GM19351 (cell line): ENCODE results near the gene UTP11.
"Not testable (repeated sequence)": the region's sequence is repeated elsewhere in the genome, so short reads cannot be mapped to it uniquely, and the experiment has no call there.

Experiments used
- ATAC-seq: cut with Tn5 transposase; IDR thresholded peaks from one replicate; pipeline ENCODE4 v1.9.1; 2021; ENCODE audit warnings: mild to moderate bottlenecking, moderate library complexity; ENCODE audit not compliant: unreplicated experiment

Gene UTP11

GRCh38 chr1:38027201-38028104, 14.9 kb downstream of the UTP11 start:
- no peak for ATAC-seq

GRCh38 chr1:38028105-38028591, 15.6 kb downstream of the UTP11 start:
- peak; percentile 69 for ATAC-seq

- no peak for ATAC-seq
These were observed 16.1 kb downstream of the UTP11 start for GRCh38 chr1:38028671-38029070.

- no peak for ATAC-seq
These were observed 16.6 kb downstream of the UTP11 start for GRCh38 chr1:38029081-38029681.

GRCh38 chr1:38029685-38030511, 17.4 kb downstream of the UTP11 start:
- no peak for ATAC-seq

- ATAC-seq = no peak
These were observed 18.3 kb downstream of the UTP11 start for GRCh38 chr1:38030596-38031512.

GRCh38 chr1:38031513-38031866, 19.0 kb downstream of the UTP11 start:
- no peak for ATAC-seq

- ATAC-seq = not testable (repeated sequence)
These were observed 20.5 kb downstream of the UTP11 start for GRCh38 chr1:38032992-38033391.

GRCh38 chr1:38034871-38035270, 22.3 kb downstream of the UTP11 start:
- ATAC-seq = no peak

- no peak for ATAC-seq
These were observed 24.8 kb downstream of the UTP11 start for GRCh38 chr1:38037221-38037939.

GRCh38 chr1:38038861-38039260, 26.3 kb downstream of the UTP11 start:
- no peak for ATAC-seq

GRCh38 chr1:38039331-38040088, 27.0 kb downstream of the UTP11 start:
- ATAC-seq = no peak

- ATAC-seq = no peak
These were observed 29.7 kb downstream of the UTP11 start for GRCh38 chr1:38041936-38042834.

- no peak for ATAC-seq
These were observed 30.7 kb downstream of the UTP11 start for GRCh38 chr1:38043036-38043747.

GRCh38 chr1:38044221-38045215, 32.0 kb downstream of the UTP11 start:
- ATAC-seq = no peak
